Measurements from ENCODE around the gene SYT7.

Gene SYT7

GRCh38 chr11:61475433-61475832 lies 105.4 kb downstream of the SYT7 start:
- H3K9me3 ChIP-seq (replicated peaks; ENCODE audit: insufficient read depth, low read length): no peaks in the 10 kb centered on the region
- peaks cover 19% of the 10 kb centered on the region for H3K27me3 ChIP-seq (replicated peaks; ENCODE audit: insufficient read depth, low read length)
- H3K4me1 ChIP-seq (ENCODE audit: low read length): no peaks in the 10 kb centered on the region
- no peaks in the 10 kb centered on the region for H3K9me2 ChIP-seq (replicated peaks; ENCODE audit: insufficient read depth, low read length)
- H4K20me1 ChIP-seq (ENCODE audit: insufficient read depth, low read length): no peaks in the 10 kb centered on the region
- H3F3A ChIP-seq (ENCODE audit: insufficient read depth, low read length): no peaks in the 10 kb centered on the region
- no peak overlapping the region for H3K4me3 ChIP-seq (ENCODE audit: low read length)
- H3K9ac ChIP-seq (ENCODE audit: low read length): no peak overlapping the region
- no peaks in the 10 kb centered on the region for H3K36me3 ChIP-seq (replicated peaks; ENCODE audit: insufficient read depth, low read length)
- H3K4me2 ChIP-seq (ENCODE audit: low read depth, low read length): no peak overlapping the region
- H3K27ac ChIP-seq (ENCODE audit: low read length): no peak overlapping the region
- DNase-seq: no peak
- H3K79me2 ChIP-seq (ENCODE audit: low read length): no peaks in the 10 kb centered on the region
- H2AFZ ChIP-seq (ENCODE audit: low read length): no peak overlapping the region
- TF ChIP-seq EZH2phosphoT487 (IDR thresholded peaks at IDR 0.05; ENCODE audit: low read length) (no peak), CTCF (IDR thresholded peaks at IDR 0.05; ENCODE audit: low read length) (no peak), EZH2 (optimal IDR thresholded peaks at IDR 0.05; ENCODE audit: low read depth, low read length) (no peak)

- no peak overlapping the region for H3K9ac ChIP-seq (ENCODE audit: low read length)
Measured at GRCh38 chr11:61474013-61474643, 106.7 kb downstream of the SYT7 start.

GRCh38 chr11:61473370-61474012 lies 107.4 kb downstream of the SYT7 start:
- no peak for DNase-seq
- Histone ChIP-seq H3K79me2 (ENCODE audit: low read length) (no peaks in the 10 kb centered on the region), H3F3A (ENCODE audit: insufficient read depth, low read length) (no peaks in the 10 kb centered on the region), H3K9ac (ENCODE audit: low read length) (no peak overlapping the region), H3K4me1 (ENCODE audit: low read length) (no peaks in the 10 kb centered on the region), H4K20me1 (ENCODE audit: insufficient read depth, low read length) (no peaks in the 10 kb centered on the region), H3K27ac (ENCODE audit: low read length) (no peak overlapping the region), H3K4me3 (ENCODE audit: low read length) (no peak overlapping the region), H2AFZ (ENCODE audit: low read length) (no peak overlapping the region), H3K4me2 (ENCODE audit: low read depth, low read length) (no peak overlapping the region), H3K9me3 (replicated peaks; ENCODE audit: insufficient read depth, low read length) (no peaks in the 10 kb centered on the region), H3K27me3 (replicated peaks; ENCODE audit: insufficient read depth, low read length) (0 out of 2 replicates have a peak, but pooled peaks cover 6% of the 10 kb centered on the region), H3K36me3 (replicated peaks; ENCODE audit: insufficient read depth, low read length) (no peaks in the 10 kb centered on the region), H3K9me2 (replicated peaks; ENCODE audit: insufficient read depth, low read length) (no peaks in the 10 kb centered on the region)
- no peak for TF ChIP-seq EZH2phosphoT487 (IDR thresholded peaks at IDR 0.05; ENCODE audit: low read length)
- TF ChIP-seq EZH2 (optimal IDR thresholded peaks at IDR 0.05; ENCODE audit: low read depth, low read length): no peak
- no peak for TF ChIP-seq CTCF (IDR thresholded peaks at IDR 0.05; ENCODE audit: low read length)

More at GRCh38 chr11:61474013-61474643, 106.7 kb downstream of the SYT7 start:
- no peaks in the 10 kb centered on the region for H3K79me2 ChIP-seq (ENCODE audit: low read length)
- no peak overlapping the region for H2AFZ ChIP-seq (ENCODE audit: low read length)
- no peak overlapping the region for H3K4me3 ChIP-seq (ENCODE audit: low read length)
- no peaks in the 10 kb centered on the region for H3K9me2 ChIP-seq (replicated peaks; ENCODE audit: insufficient read depth, low read length)
- no peak overlapping the region for H3K27ac ChIP-seq (ENCODE audit: low read length)
- H3K9me3 ChIP-seq (replicated peaks; ENCODE audit: insufficient read depth, low read length): no peaks in the 10 kb centered on the region
- peaks cover 11% of the 10 kb centered on the region; the same call in 1 of the 2 replicates for H3K27me3 ChIP-seq (replicated peaks; ENCODE audit: insufficient read depth, low read length)
- H3K4me2 ChIP-seq (ENCODE audit: low read depth, low read length): no peak overlapping the region
- TF ChIP-seq EZH2 (optimal IDR thresholded peaks at IDR 0.05; ENCODE audit: low read depth, low read length): no peak
- TF ChIP-seq EZH2phosphoT487 (IDR thresholded peaks at IDR 0.05; ENCODE audit: low read length): no peak
- no peak for TF ChIP-seq CTCF (IDR thresholded peaks at IDR 0.05; ENCODE audit: low read length)
- no peaks in the 10 kb centered on the region for H3K4me1 ChIP-seq (ENCODE audit: low read length)
- no peaks in the 10 kb centered on the region for H3F3A ChIP-seq (ENCODE audit: insufficient read depth, low read length)
- no peak for DNase-seq
- H3K36me3 ChIP-seq (replicated peaks; ENCODE audit: insufficient read depth, low read length): no peaks in the 10 kb centered on the region
- H4K20me1 ChIP-seq (ENCODE audit: insufficient read depth, low read length): no peaks in the 10 kb centered on the region

Data from MM.1S (cell line).